ENCODE results near the gene ADARB2.

DNA sequence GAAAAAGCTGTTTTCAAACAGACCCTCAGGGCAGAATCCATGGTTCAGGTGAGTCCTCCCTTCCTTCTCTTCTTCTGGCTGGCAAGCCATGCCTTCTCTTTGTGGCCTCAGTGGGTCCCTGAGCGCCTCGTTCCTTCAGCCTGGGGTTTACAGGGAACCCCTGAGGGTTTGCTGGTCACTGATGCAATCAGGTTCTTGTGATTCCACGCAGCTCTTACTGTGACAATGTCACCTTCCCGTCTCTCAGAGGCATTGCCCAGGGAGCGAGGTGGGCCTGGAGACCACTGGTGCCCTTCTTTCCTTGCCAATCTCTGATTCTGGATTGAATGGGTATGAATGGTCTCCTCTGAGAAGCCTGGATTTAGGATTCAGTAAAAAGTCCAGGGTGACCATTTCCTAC lies 132.2 kb downstream of the ADARB2 start:
- TF ChIP-seq POLR2A (IDR thresholded peaks at IDR 0.05) (no peak), EP300 (IDR thresholded peaks at IDR 0.05) (no peak), CTCF (IDR thresholded peaks at IDR 0.05) (no peak), POLR2AphosphoS5 (IDR thresholded peaks at IDR 0.05) (no peak)

All from suprapubic skin (tissue), 4 donors.